Parathyroid adenoma (tissue), 2 donors: Measurements from ENCODE around the gene ADAMTS7.
"Not testable (repeated sequence)": the region's sequence is repeated elsewhere in the genome, so short reads cannot be mapped to it uniquely, and the experiment has no call there.

Experiments
- H2AFZ ChIP-seq: fragments of 300-600 bp; sonication (generic); one replicate; pipeline ENCODE4 v1.7.0; 2017; ENCODE audit warnings: antibody characterized with exemption, mild to moderate bottlenecking
- H3K27ac ChIP-seq: fragments of 300-600 bp; sonication (generic); one replicate; pipeline ENCODE4 v1.7.0; 2017
- H3K27me3 ChIP-seq: fragments of 300-600 bp; sonication (generic); one replicate; pipeline ENCODE4 v1.7.0; 2017; ENCODE audit warnings: low read length; ENCODE audit not compliant: control insufficient read depth, insufficient read depth
- H3K36me3 ChIP-seq: fragments of 300-600 bp; sonication (generic); one replicate; pipeline ENCODE4 v1.7.0; 2017; ENCODE audit warnings: low read length; ENCODE audit not compliant: control insufficient read depth, insufficient read depth
- H3K4me1 ChIP-seq: fragments of 300-600 bp; sonication (generic); one replicate; pipeline ENCODE4 v1.7.0; 2017; ENCODE audit warnings: control low read depth
- H3K4me2 ChIP-seq: fragments of 300-600 bp; sonication (generic); one replicate; pipeline ENCODE4 v1.7.0; 2017; ENCODE audit warnings: low read length
- H3K4me3 ChIP-seq: fragments of 300-600 bp; sonication (generic); one replicate; pipeline ENCODE4 v1.7.0; 2017; ENCODE audit warnings: low read depth, low read length
- H3K79me2 ChIP-seq: fragments of 300-600 bp; sonication (generic); one replicate; pipeline ENCODE4 v1.7.0; 2017; ENCODE audit warnings: control low read depth
- H3K9ac ChIP-seq: fragments of 300-600 bp; sonication (generic); one replicate; pipeline ENCODE4 v1.7.0; 2017; ENCODE audit warnings: mild to moderate bottlenecking
- H3K9me3 ChIP-seq: fragments of 300-600 bp; sonication (generic); one replicate; pipeline ENCODE4 v1.7.0; 2017; ENCODE audit warnings: low read length; ENCODE audit not compliant: control insufficient read depth
- TF ChIP-seq, protein P1 (sequence below): fragments of 300-600 bp; sonication (generic); IDR thresholded peaks from one replicate; pipeline ENCODE4 v1.7.0; 2017; ENCODE audit warnings: antibody characterized with exemption, mild to moderate bottlenecking
- donor health status: primary hyperparathyroidism.

Gene ADAMTS7

DNA sequence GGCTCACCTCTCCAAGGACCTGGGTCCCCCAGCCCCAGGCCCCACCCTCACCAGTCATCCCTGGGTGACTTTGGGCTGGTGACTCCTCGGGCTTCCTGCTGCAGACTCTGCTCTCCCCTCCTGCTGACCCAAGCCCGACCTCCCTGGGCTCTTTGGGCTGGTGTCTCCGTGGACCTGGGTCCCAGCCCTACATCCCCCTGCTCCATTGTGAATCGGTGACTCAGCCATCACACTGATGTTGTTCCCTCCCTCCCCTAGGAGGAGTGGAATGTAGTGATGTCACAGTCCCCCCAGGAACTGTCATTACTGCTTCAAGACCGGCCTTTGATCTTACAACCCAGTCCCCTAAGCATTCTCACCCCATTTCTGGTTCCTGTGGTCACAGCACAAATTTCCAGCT lies 83.7 kb downstream of the ADAMTS7 start:
- TF ChIP-seq, protein P1, sequence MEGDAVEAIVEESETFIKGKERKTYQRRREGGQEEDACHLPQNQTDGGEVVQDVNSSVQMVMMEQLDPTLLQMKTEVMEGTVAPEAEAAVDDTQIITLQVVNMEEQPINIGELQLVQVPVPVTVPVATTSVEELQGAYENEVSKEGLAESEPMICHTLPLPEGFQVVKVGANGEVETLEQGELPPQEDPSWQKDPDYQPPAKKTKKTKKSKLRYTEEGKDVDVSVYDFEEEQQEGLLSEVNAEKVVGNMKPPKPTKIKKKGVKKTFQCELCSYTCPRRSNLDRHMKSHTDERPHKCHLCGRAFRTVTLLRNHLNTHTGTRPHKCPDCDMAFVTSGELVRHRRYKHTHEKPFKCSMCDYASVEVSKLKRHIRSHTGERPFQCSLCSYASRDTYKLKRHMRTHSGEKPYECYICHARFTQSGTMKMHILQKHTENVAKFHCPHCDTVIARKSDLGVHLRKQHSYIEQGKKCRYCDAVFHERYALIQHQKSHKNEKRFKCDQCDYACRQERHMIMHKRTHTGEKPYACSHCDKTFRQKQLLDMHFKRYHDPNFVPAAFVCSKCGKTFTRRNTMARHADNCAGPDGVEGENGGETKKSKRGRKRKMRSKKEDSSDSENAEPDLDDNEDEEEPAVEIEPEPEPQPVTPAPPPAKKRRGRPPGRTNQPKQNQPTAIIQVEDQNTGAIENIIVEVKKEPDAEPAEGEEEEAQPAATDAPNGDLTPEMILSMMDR, result no peak
- H3K4me1 ChIP-seq, result no peaks in the 10 kb centered on the region
- H3K79me2 ChIP-seq, result no peaks in the 10 kb centered on the region
- no peak overlapping the region for H3K27ac ChIP-seq
- no peaks in the 10 kb centered on the region for H3K9me3 ChIP-seq
- no peak overlapping the region for H2AFZ ChIP-seq
- no peaks in the 10 kb centered on the region for H3K36me3 ChIP-seq
- H3K27me3 ChIP-seq, result no peaks in the 10 kb centered on the region
- H3K4me2 ChIP-seq, result no peak overlapping the region
- H3K9ac ChIP-seq, result no peak overlapping the region
- no peak overlapping the region for H3K4me3 ChIP-seq

DNA sequence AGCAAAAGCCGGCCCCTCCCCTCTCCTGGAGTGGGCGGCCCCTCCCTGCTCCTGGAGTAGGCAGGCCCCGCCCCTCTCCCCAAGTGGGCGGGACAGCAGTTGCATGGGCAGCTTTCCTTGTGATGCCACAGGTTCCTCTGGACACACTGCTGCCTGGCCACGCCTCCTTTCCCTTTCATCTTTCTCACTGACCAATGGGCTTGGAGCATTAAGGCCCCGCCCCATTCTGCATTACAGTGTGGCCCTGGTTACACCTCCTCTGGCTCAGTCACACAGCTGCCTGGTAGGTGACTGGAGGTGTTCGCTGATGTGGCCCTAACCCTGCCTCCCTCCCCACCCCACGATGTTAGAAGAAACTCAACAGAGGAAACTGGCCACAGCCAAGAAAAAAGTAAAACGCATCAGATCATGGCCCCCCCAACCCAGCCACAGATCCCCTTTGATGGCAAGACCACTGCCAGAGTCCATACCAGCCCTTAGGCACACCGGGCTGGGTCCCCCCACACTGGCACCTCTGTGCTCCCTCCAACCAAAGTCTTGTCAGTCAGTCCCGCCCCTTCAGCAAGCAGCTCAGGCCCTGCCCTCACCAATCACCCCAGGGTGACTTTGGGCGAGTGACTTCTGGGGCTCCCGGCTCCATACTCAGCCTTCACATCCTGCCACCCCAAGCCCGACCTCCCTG lies 84.3 kb downstream of the ADAMTS7 start:
- Histone ChIP-seq H3K9me3 (no peaks in the 10 kb centered on the region), H3K27ac (no peak overlapping the region), H3K4me3 (no peak overlapping the region), H3K79me2 (no peaks in the 10 kb centered on the region), H2AFZ (no peak overlapping the region), H3K27me3 (no peaks in the 10 kb centered on the region), H3K4me2 (no peak overlapping the region), H3K36me3 (no peaks in the 10 kb centered on the region), H3K9ac (no peak overlapping the region), H3K4me1 (no peaks in the 10 kb centered on the region)
- TF ChIP-seq, protein P1, result no peak

DNA sequence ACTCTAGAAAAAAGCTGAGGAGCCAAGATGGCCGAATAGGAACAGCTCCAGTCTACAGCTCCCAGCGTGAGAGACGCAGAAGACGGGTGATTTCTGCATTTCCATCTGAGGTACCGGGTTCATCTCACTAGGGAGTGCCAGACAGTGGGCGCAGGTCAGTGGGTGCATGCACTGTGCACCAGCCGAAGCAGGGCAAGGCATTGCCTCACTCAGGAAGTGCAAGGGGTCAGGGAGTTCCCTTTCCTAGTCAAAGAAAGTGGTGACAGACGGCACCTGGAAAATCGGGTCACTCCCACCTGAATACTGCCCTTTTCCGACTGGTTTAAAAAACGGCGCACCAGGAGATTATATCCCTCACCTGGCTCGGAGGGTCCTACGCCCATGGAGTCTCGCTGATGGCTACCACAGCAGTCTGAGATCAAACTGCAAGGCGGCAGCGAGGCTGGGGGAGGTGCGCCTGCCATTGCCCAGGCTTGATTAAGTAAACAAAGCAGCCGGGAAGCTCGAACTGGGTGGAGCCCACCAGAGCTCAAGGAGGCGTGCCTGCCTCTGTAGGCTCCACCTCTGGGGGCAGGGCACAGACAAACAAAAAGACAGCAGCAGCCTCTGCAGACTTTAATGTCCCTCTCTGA lies 91.3 kb downstream of the ADAMTS7 start:
- H3K36me3 ChIP-seq, H3K9ac ChIP-seq, H2AFZ ChIP-seq, H3K27ac ChIP-seq, H3K9me3 ChIP-seq, H3K4me3 ChIP-seq, H3K4me2 ChIP-seq, H3K4me1 ChIP-seq, H3K79me2 ChIP-seq, H3K27me3 ChIP-seq: not testable (repeated sequence)

DNA sequence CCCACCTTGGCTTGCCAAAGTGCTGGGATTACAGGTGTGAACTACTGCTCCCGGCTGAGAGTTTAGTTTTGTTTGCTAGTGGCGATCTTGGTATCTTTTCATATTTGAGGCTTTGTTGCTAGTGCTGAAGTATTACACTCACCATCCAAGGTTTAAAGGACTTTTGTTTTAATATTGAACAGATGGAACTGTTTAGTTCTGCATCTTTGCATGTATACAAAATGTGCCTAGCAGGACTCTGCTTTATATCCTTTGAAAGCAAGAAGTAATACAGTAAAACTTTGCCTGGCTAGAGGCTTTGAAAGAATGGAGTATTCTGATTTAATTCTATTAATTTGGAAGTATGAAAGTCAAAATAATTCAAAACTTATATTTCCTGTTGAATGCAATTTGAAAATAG lies 92.4 kb downstream of the ADAMTS7 start:
- Histone ChIP-seq H3K27me3 (no peaks in the 10 kb centered on the region), H3K79me2 (no peaks in the 10 kb centered on the region), H3K9ac (no peak overlapping the region), H3K4me3 (no peak overlapping the region), H3K36me3 (no peaks in the 10 kb centered on the region), H2AFZ (no peak overlapping the region), H3K27ac (no peak overlapping the region), H3K4me2 (no peak overlapping the region), H3K9me3 (no peaks in the 10 kb centered on the region), H3K4me1 (no peaks in the 10 kb centered on the region)
- TF ChIP-seq, protein P1, result no peak

DNA sequence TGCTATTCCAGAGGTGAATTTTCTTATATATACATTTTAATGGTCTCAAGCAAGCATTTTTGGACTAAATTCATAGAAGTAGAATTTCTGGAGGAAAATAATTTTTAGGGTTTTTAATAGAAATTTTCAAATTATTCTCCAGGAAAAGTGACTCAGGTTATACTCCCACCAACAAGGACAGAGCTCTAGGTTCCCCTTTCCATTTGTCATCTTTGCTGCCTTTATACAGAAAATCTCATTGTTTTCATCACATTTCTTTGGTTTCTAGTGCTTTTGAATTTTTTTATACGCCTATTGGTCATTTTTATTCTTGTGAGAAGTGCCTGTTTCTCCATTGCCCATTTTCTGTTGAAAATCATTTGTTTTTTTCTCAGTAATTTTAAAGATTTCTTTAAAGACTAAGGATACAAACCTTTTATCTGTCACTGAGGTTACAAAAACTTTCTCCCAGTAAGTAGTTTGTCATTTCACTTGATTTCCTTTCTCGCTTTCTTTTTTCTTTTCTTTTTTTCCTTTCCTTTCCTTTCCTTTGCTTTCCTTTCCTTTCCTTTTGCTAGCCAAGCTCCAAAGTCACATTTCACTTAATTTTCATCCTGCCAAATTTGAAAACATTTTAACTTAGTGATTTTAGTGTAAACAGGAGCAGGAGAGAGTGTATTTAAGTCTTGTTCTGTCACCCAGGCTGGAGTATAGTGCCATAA lies 93.2 kb downstream of the ADAMTS7 start:
- no peak overlapping the region for H3K4me3 ChIP-seq
- H3K36me3 ChIP-seq, result no peaks in the 10 kb centered on the region
- H3K9ac ChIP-seq, result no peak overlapping the region
- no peak overlapping the region for H3K4me2 ChIP-seq
- H3K27ac ChIP-seq, result no peak overlapping the region
- H2AFZ ChIP-seq, result no peak overlapping the region
- H3K79me2 ChIP-seq, result no peaks in the 10 kb centered on the region
- H3K4me1 ChIP-seq, result no peaks in the 10 kb centered on the region
- TF ChIP-seq, protein P1, result no peak
- no peaks in the 10 kb centered on the region for H3K27me3 ChIP-seq
- H3K9me3 ChIP-seq, result no peaks in the 10 kb centered on the region
